PFSK-1 (cell line): ENCODE data around the gene KCNJ8.

ENCODE experiments used
- FOXP2 ChIP-seq: optimal IDR thresholded peaks from 2 replicates; pipeline ENCODE3; 2011; ENCODE audit warnings: borderline replicate concordance, control low read depth, inconsistent platforms; ENCODE audit not compliant: insufficient read depth; ENCODE audit errors: extremely low read length, extremely low read depth
- POLR2AphosphoS5 ChIP-seq: IDR thresholded peaks from 2 replicates; pipeline ENCODE4 v1.6.1; 2012; ENCODE audit warnings: low read depth, mild to moderate bottlenecking, control low read depth, low read length, moderate library complexity
- REST ChIP-seq, 2 experiments: IDR thresholded peaks; 2 replicates each; pipeline versions ENCODE4 v1.6.1 to v1.8.0; 2011 to 2012; ENCODE audit warnings: low read depth in 2 of 2, low read length in 2 of 2, control low read depth in 1 of 2, inconsistent platforms in 1 of 2, mild to moderate bottlenecking in 1 of 2, moderate library complexity in 1 of 2; ENCODE audit not compliant: insufficient read depth in 1 of 2
- SIN3A ChIP-seq: IDR thresholded peaks from 2 replicates; pipeline ENCODE4 v1.6.1; 2012; ENCODE audit warnings: mild to moderate bottlenecking, low read length, moderate library complexity, borderline replicate concordance; ENCODE audit not compliant: insufficient read depth
- TAF1 ChIP-seq: IDR thresholded peaks from 2 replicates; pipeline ENCODE4 v1.6.1; 2012; ENCODE audit warnings: low read length, control low read depth, borderline replicate concordance; ENCODE audit not compliant: insufficient read depth

Gene KCNJ8

GRCh38 chr12:21769307-21769706 lies 5.2 kb downstream of the KCNJ8 start:
- TF ChIP-seq FOXP2, result no peak
- no peak for TF ChIP-seq REST (IDR thresholded peaks at IDR 0.05; ENCODE audit: insufficient read depth in 1 of 2, low read depth in 2 of 2, low read length in 2 of 2)
- no peak for TF ChIP-seq POLR2AphosphoS5
- TF ChIP-seq SIN3A, result no peak

GRCh38 chr12:21766403-21766802 lies 8.1 kb downstream of the KCNJ8 start:
- no peak for TF ChIP-seq POLR2AphosphoS5
- no peak for TF ChIP-seq REST (IDR thresholded peaks at IDR 0.05; ENCODE audit: insufficient read depth in 1 of 2, low read depth in 2 of 2, low read length in 2 of 2)
- TF ChIP-seq FOXP2, result no peak
- no peak for TF ChIP-seq TAF1
- TF ChIP-seq SIN3A, result no peak

DNA sequence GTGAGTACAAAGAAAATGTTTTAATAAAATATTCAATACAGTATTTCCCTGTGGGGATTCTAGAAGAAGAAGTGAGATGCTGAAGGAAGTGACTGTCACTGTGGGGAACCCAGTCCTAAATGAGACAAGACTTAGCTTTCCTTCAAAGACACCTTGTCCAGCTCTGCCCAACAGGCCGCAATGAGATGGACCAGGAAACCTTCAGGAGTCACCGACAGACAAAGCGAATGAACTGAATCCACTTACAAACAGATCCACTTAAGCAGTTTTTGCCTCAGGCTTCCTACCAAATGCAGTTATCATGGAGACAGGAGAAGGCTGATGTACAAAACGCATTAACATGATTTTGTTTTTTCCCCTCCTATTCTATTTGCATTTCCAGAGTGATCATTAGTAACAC lies 9.6 kb downstream of the KCNJ8 start:
- TF ChIP-seq POLR2AphosphoS5 (no peak), FOXP2 (no peak), SIN3A (no peak), REST (IDR thresholded peaks at IDR 0.05; ENCODE audit: insufficient read depth in 1 of 2, low read depth in 2 of 2, low read length in 2 of 2) (no peak), TAF1 (no peak)

DNA sequence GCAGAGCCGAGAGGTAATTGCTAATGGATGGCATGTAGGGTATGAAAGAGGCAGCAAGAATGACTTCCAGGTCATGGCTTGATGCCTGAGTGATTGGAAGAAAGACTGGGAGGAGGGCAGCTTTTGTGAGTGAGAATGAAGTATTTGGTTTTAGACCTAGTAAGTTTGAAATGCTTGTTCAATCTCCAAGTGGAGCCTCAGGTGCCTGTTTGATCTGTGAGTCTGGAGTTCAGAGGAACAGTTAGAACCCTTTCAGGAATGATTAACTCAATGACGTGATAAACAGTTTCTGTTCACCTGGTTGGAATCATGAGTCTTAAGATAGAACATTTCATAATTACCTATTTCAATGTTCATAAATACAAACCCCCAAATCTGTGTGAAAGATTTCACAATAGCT lies 10.4 kb downstream of the KCNJ8 start:
- TF ChIP-seq FOXP2 (no peak), SIN3A (no peak), REST (IDR thresholded peaks at IDR 0.05; ENCODE audit: insufficient read depth in 1 of 2, low read depth in 2 of 2, low read length in 2 of 2) (no peak), POLR2AphosphoS5 (no peak), TAF1 (no peak)

DNA sequence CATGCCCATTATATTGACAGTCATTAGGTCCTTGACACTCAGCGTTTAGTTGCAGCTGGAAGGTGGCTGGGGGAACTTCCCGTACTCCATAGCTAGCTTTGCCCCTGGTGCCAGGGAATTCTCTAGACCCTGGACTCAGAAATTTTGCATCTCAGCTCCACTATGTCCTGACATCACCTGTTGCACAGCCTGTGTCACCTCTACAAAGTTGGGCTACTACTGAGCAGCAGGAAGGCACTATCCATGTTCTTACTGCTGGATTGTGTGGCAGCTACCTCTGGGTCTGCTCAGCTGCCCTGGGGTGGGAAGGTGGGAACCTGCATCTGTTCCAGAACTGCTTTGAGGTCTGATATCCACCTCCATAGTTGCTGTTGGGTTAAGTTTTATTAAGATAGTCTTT lies 11.0 kb downstream of the KCNJ8 start:
- no peak for TF ChIP-seq POLR2AphosphoS5
- no peak for TF ChIP-seq FOXP2
- TF ChIP-seq TAF1, result no peak
- TF ChIP-seq REST (IDR thresholded peaks at IDR 0.05; ENCODE audit: insufficient read depth in 1 of 2, low read depth in 2 of 2, low read length in 2 of 2), result no peak
- no peak for TF ChIP-seq SIN3A
